K562 (cell line): Measurements from ENCODE around the gene RAPGEF5. TPM values are rescaled to one million over a fixed set of nuclear protein-coding genes. Genes with fewer than 3 reads are reported as not detected.
A peak's percentile ranks its signal among the peaks of the same experiment; 100 is the strongest.

Experiments used
- ATAC-seq: fragments of 200-7000 bp; cut with Tn5 transposase; 3 replicates; pipeline ENCODE4 v1.9.1; 2020; ENCODE audit warnings: moderate library complexity
- BruUV-seq: library from RNA; stranded (reverse); fragments of 400-500 nt; replicated peaks from 2 replicates; lab custom pipeline; 2021; lab: Mats Ljungman, UMichigan
- CTCF ChIA-PET: fragments of 300-600 bp; formaldehyde crosslinking; extraction: SDS; loops from one replicate; lab custom pipeline; 2021; ENCODE audit warnings: low intra/inter-chr PET ratio; lab: Yijun Ruan, JAX
- POLR2A ChIA-PET: fragments of 300-600, 350-650 bp; sonication (Branson Sonifier 250); formaldehyde crosslinking; extraction: SDS; loops from one replicate; lab custom pipeline; 2021; ENCODE audit warnings: antibody characterized with exemption, inconsistent platforms; lab: Yijun Ruan, JAX
- DNase-seq, 4 experiments: peaks; one replicate each; pipeline versions ENCODE4 v3.0.0 to v3.0.0-alpha.2; 2011 to 2018; ENCODE audit warnings: low spot score in 3 of 4, mixed read lengths in 3 of 4; ENCODE audit errors: extremely low read depth in 1 of 4
- FAIRE-seq: peaks from 2 replicates; lab custom pipeline; 2011; peaks lifted over from hg19 to GRCh38; lab: Jason Lieb, UNC
- H2AFZ ChIP-seq: 2 replicates; pipeline ENCODE4 v1.6.0; 2011; ENCODE audit warnings: low read depth, low read length, control low read depth, inconsistent platforms
- H3K27ac ChIP-seq: fragments of 200-600 bp; 3 replicates; pipeline ENCODE4 v1.8.0; 2011; ENCODE audit warnings: low read depth, mild to moderate bottlenecking, control low read depth, inconsistent platforms, low read length, moderate library complexity, mixed read lengths; ENCODE audit errors: extremely low read depth
- H3K27me3 ChIP-seq, 2 experiments: fragments of 300-600 bp in 1 of 2; 2 replicates in 1 of 2; 3 replicates in 1 of 2; pipeline versions ENCODE4 v1.6.0 to v1.8.0; 2011; ENCODE audit warnings: inconsistent platforms in 2 of 2, low read length in 2 of 2, mild to moderate bottlenecking in 1 of 2, mixed read lengths in 1 of 2, moderate library complexity in 1 of 2; ENCODE audit not compliant: control insufficient read depth in 2 of 2, insufficient read depth in 2 of 2
- H3K36me3 ChIP-seq: fragments of 300-600 bp; 3 replicates; pipeline ENCODE4 v1.8.0; 2011; ENCODE audit warnings: mild to moderate bottlenecking, low read length, inconsistent platforms; ENCODE audit not compliant: control insufficient read depth, insufficient read depth
- H3K4me1 ChIP-seq, 2 experiments: fragments of 200-600 bp in 1 of 2; replicated peaks in 1 of 2; 2 replicates in 1 of 2; 3 replicates in 1 of 2; pipeline versions ENCODE4 v1.5.1 to v1.8.0; 2011; ENCODE audit warnings: inconsistent platforms in 2 of 2, low read length in 2 of 2, mild to moderate bottlenecking in 1 of 2, mixed read lengths in 1 of 2, moderate library complexity in 1 of 2; ENCODE audit not compliant: control insufficient read depth in 2 of 2, insufficient read depth in 2 of 2
- H3K4me2 ChIP-seq: 2 replicates; pipeline ENCODE4 v1.6.1; 2011; ENCODE audit warnings: low read length, control low read depth, inconsistent platforms, mixed read lengths; ENCODE audit not compliant: insufficient read depth
- H3K4me3 ChIP-seq: fragments of 200-600 bp; sonication (generic), shearing (Covaris generic); 2 replicates; pipeline ENCODE4 v1.5.1; 2016; ENCODE audit warnings: control low read depth, inconsistent platforms
- H3K79me2 ChIP-seq: fragments of 200-600 bp; 3 replicates; pipeline ENCODE4 v1.8.0; 2011; ENCODE audit warnings: low read length, inconsistent platforms; ENCODE audit not compliant: control insufficient read depth, insufficient read depth
- H3K9ac ChIP-seq, 2 experiments: 2 replicates each; pipeline versions ENCODE4 v1.6.0 to v1.6.1; 2011; ENCODE audit warnings: low read depth in 2 of 2, low read length in 2 of 2, control low read depth in 1 of 2, inconsistent platforms in 1 of 2, mild to moderate bottlenecking in 1 of 2, mixed read lengths in 1 of 2; ENCODE audit not compliant: insufficient read depth in 1 of 2
- H3K9me1 ChIP-seq: one replicate; pipeline ENCODE4 v1.6.0; 2011; ENCODE audit warnings: inconsistent platforms, mild to moderate bottlenecking, low read length, moderate library complexity; ENCODE audit not compliant: control insufficient read depth, insufficient read depth
- H3K9me3 ChIP-seq: replicated peaks from 2 replicates; pipeline ENCODE4 v1.5.1; 2011; ENCODE audit warnings: low read depth, low read length, inconsistent platforms; ENCODE audit not compliant: control insufficient read depth, insufficient read depth
- H4K20me1 ChIP-seq: replicated peaks from 2 replicates; pipeline ENCODE4 v1.6.1; 2011; ENCODE audit warnings: low read length, inconsistent platforms, mixed read lengths; ENCODE audit not compliant: control insufficient read depth, insufficient read depth
- E2F8 ChIP-seq: fragments of 450-650 bp; IDR thresholded peaks from 2 replicates; pipeline ENCODE4 v1.7.1; 2018; ENCODE audit warnings: mild to moderate bottlenecking, low read depth; ENCODE audit not compliant: partially characterized antibody
- ELK1 ChIP-seq: sonication (generic); formaldehyde crosslinking; IDR thresholded peaks from 2 replicates; pipeline ENCODE4 v1.8.1; 2022; ENCODE audit warnings: missing genetic modification reagents
- GTF2A2 ChIP-seq: IDR thresholded peaks from 2 replicates; pipeline ENCODE4 v1.6.1; 2016; ENCODE audit warnings: mild to moderate bottlenecking, missing genetic modification characterization, missing compliant biosample characterization
- KDM5B ChIP-seq: fragments of 200-600 bp; sonication (generic); IDR thresholded peaks from 2 replicates; pipeline ENCODE4 v1.6.1; 2012; ENCODE audit warnings: low read depth, mild to moderate bottlenecking, moderate library complexity, low read length, control low read depth, inconsistent platforms; ENCODE audit not compliant: insufficient replicate concordance
- NFYB ChIP-seq: IDR thresholded peaks from 2 replicates; pipeline ENCODE4 v1.6.1; 2011; ENCODE audit warnings: mild to moderate bottlenecking, moderate library complexity; ENCODE audit not compliant: insufficient read length; ENCODE audit errors: extremely low read depth
- PHB ChIP-seq: fragments of 250-450 bp; sonication (Bioruptor Pico); IDR thresholded peaks from 2 replicates; pipeline ENCODE4 v1.5.0; 2021
- ZNF76 ChIP-seq: fragments of 250-450 bp; sonication (Bioruptor Pico); IDR thresholded peaks from 2 replicates; pipeline ENCODE4 v1.4.0; 2020; ENCODE audit warnings: mild to moderate bottlenecking, moderate library complexity, borderline replicate concordance
- WGBS: fragments of 100-300 bp; shearing (Covaris generic); methylation state at CpG from one replicate; pipeline ENCODE4 v1.1.6; 2016; ENCODE audit warnings: low coverage, mixed read lengths; ENCODE audit not compliant: insufficient coverage; ENCODE audit errors: missing lambda C conversion rate; 5-methylcytosine and 5-hydroxymethylcytosine counted together
- in situ Hi-C: fragments of 300-500 bp; cut with MboI; formaldehyde crosslinking; loops from 4 replicates; pipeline ENCODE4 v1.15.0; 2018; ENCODE audit warnings: inconsistent platforms, mixed read lengths
- intact Hi-C: fragments of 100-400 bp; cut with micrococcal nuclease; formaldehyde crosslinking; loops from 2 replicates; pipeline ENCODE4 v1.14.2; 2022
- polyA plus RNA-seq, 8 experiments: library from polyadenylated mRNA; depleted of rRNA in 4 of 8; stranded (reverse) in 5 of 8; unstranded in 3 of 8; fragments of >200 nt; fragmentation: Nextera tagmentation in 2 of 8; fragmentation: Illumina TruSeq in 1 of 8; extraction: Ambion mirVana in 2 of 8; extraction: Trizol in 1 of 8; gene quantifications; 2 replicates each; pipeline versions ENCODE4 v1.2.1 to v1.2.3, GENCODE V29; 2011 to 2014; ENCODE audit warnings: inconsistent platforms in 1 of 8, missing spikeins in 1 of 8
- total RNA-seq, 7 experiments: library from RNA; depleted of rRNA in 6 of 7; stranded (reverse); fragments of >200 nt in 6 of 7; fragmentation: Illumina TruSeq in 2 of 7; extraction: Trizol in 2 of 7; gene quantifications; 2 replicates each; pipeline versions ENCODE4 v1.2.1 to v1.2.3, GENCODE V29; 2011 to 2021; ENCODE audit warnings: low replicate concordance in 1 of 7

Gene RAPGEF5
- total and polyA plus RNA-seq, 9 of the 15 experiments (the other 6 are each of a cell fraction or from before 2014, with no cell fraction given), result 0.39 to 2.0 (median 1.1) TPM

- TF ChIP-seq KDM5B (no peak), PHB (CRISPR knock-in tag) (no peak), NFYB (no peak), GTF2A2 (tag) (no peak), ZNF76 (CRISPR knock-in tag) (no peak)
- TF ChIP-seq, all 486 proteins: peak for 0
Observed at GRCh38 chr7:22325671-22326070, 31.3 kb downstream of the RAPGEF5 start (continued).

- no peak for DNase-seq
- POLR2A ChIA-PET, result interaction anchor here (0.6 to 0.8 kb wide), 3 partner anchors 10 to 19 kb away, joined by 3 read pairs; no protein-coding TSS in a partner anchor
- H3K9ac ChIP-seq, result no peak overlapping the region
- TF ChIP-seq E2F8, result peak; percentile 50
- no peak for TF ChIP-seq ELK1 (CRISPR knock-in tag)
- TF ChIP-seq, all 486 proteins: peak for 1
- Histone ChIP-seq H3K27ac (no peak overlapping the region), H3K4me2 (no peak overlapping the region), H3K9me3 (no peaks in the 10 kb centered on the region), H4K20me1 (no peaks in the 10 kb centered on the region), H3K79me2 (no peaks in the 10 kb centered on the region), H3K9me1 (no peaks in the 10 kb centered on the region), H3K4me1 (peaks cover 4 to 8% of the 10 kb centered on the region in 2 experiments; a peak in 3 of 5 replicates), H3K36me3 (no peaks in the 10 kb centered on the region), H2AFZ (no peak overlapping the region), H3K27me3 (no peaks in the 10 kb centered on the region), H3K4me3 (no peak overlapping the region)
- intact Hi-C loops, result no loop called here
- CTCF ChIA-PET, result no interaction called here
- no peak for FAIRE-seq
- ATAC-seq, result no peak
- BruUV-seq, result no TSS peak
- in situ Hi-C loops, result no loop called here
- 52% methylated on average over 2 of the region's 2 CpGs for WGBS
Observed at GRCh38 chr7:22323714-22324113, 33.2 kb downstream of the RAPGEF5 start.
